GM23248 (cell line): ENCODE data around the gene AHI1.

Source experiments
- EZH2 ChIP-seq: fragments of 200-600 bp; sonication (generic); IDR thresholded peaks from 2 replicates; pipeline ENCODE4 v1.6.1; 2018; ENCODE audit warnings: antibody characterized with exemption, mild to moderate bottlenecking; ENCODE audit not compliant: insufficient read depth, poor library complexity, severe bottlenecking
- EZH2phosphoT487 ChIP-seq: fragments of 200-600 bp; sonication (generic); IDR thresholded peaks from 2 replicates; pipeline ENCODE4 v1.6.1; 2018; ENCODE audit warnings: antibody characterized with exemption, moderate library complexity, mild to moderate bottlenecking, low read depth; ENCODE audit not compliant: insufficient read depth

DNA sequence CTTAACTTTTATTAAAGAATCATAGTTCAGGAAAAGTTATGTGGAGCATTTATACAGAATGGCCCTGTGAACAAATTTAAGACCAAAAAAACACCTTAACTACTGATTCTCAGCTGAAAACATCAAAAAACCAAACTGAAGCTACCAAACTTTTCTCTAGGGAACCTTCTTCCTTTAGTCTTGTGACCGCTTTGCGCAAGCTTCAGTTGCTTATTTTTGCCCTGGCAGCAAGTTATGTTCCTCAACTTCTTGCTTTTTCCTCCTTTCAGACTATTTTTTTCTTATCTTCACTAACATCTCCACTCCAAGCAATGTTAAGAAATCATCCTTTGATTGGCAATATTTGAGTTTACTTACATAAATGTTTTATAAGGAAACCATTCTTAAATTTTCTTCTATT is 216.3 kb downstream of the AHI1 start:
- TF ChIP-seq EZH2 = no peak
- TF ChIP-seq EZH2phosphoT487 = no peak
